GM12878 (cell line): Measurements from ENCODE around the gene MLPH. TPM values are rescaled to one million over a fixed set of nuclear protein-coding genes. Genes with fewer than 3 reads are reported as not detected.

Experiments used
- ATAC-seq: fragments of 200-7000 bp; cut with Tn5 transposase; 3 replicates; pipeline ENCODE4 v1.9.1; 2020; ENCODE audit warnings: mild to moderate bottlenecking, moderate library complexity
- BruUV-seq: library from RNA; stranded (reverse); fragments of 400-500 nt; replicated peaks from 2 replicates; lab custom pipeline; 2021; lab: Mats Ljungman, UMichigan
- CTCF ChIA-PET: fragments of 300-600 bp; sonication (Branson Sonifier 250); formaldehyde crosslinking; extraction: SDS; loops from one replicate; lab custom pipeline; 2021; ENCODE audit warnings: inconsistent platforms; lab: Yijun Ruan, JAX
- POLR2A ChIA-PET: fragments of 350-600 bp; formaldehyde crosslinking; extraction: SDS; loops from one replicate; lab custom pipeline; 2021; ENCODE audit warnings: inconsistent platforms; lab: Charles Lee
- RAD21 ChIA-PET: fragments of 300-600 bp; sonication (Branson Sonifier 250); formaldehyde crosslinking; loops from one replicate; lab custom pipeline; 2023; ENCODE audit warnings: antibody characterized with exemption; ENCODE audit not compliant: unreplicated experiment; lab: Charles Lee
- SMC1A ChIA-PET: fragments of 300-600 bp; sonication (Branson Sonifier 250); formaldehyde crosslinking; loops from one replicate; lab custom pipeline; 2023; ENCODE audit not compliant: unreplicated experiment, uncharacterized antibody; lab: Charles Lee
- DNase-seq: peaks from one replicate; pipeline ENCODE4 v3.0.0-alpha.2; 2011; ENCODE audit warnings: low read depth, low spot score
- FAIRE-seq: peaks from 3 replicates; lab custom pipeline; 2011; peaks lifted over from hg19 to GRCh38; lab: Jason Lieb, UNC
- H2AFZ ChIP-seq: 2 replicates; pipeline ENCODE4 v1.6.0; 2011; ENCODE audit warnings: low read depth, low read length, control low read depth; ENCODE audit not compliant: control insufficient read depth
- H3K27ac ChIP-seq: 2 replicates; pipeline ENCODE4 v1.5.1; 2011; ENCODE audit warnings: control low read depth; ENCODE audit not compliant: control insufficient read depth, insufficient read depth
- H3K27me3 ChIP-seq, 2 experiments: replicated peaks in 1 of 2; 2 replicates each; pipeline versions ENCODE4 v1.6.0 to v1.6.1; 2011; ENCODE audit warnings: low read length in 1 of 2; ENCODE audit not compliant: control insufficient read depth in 2 of 2, insufficient read depth in 2 of 2
- H3K36me3 ChIP-seq, 2 experiments: 2 replicates each; pipeline ENCODE4 v1.5.1; 2011; ENCODE audit warnings: low read length in 1 of 2; ENCODE audit not compliant: control insufficient read depth in 2 of 2, insufficient read depth in 2 of 2
- H3K4me1 ChIP-seq: 2 replicates; pipeline ENCODE4 v1.6.1; 2011; ENCODE audit warnings: mild to moderate bottlenecking, low read length, moderate library complexity, mixed read lengths; ENCODE audit not compliant: control insufficient read depth, insufficient read depth
- H3K4me2 ChIP-seq: 2 replicates; pipeline ENCODE4 v1.6.0; 2011; ENCODE audit warnings: control low read depth; ENCODE audit not compliant: control insufficient read depth, insufficient read depth
- H3K4me3 ChIP-seq: fragments of 200-600 bp; sonication (generic); 2 replicates; pipeline ENCODE4 v1.5.1; 2016
- H3K79me2 ChIP-seq: 2 replicates; pipeline ENCODE4 v1.6.0; 2011; ENCODE audit warnings: low read length; ENCODE audit not compliant: control insufficient read depth, insufficient read depth
- H3K9ac ChIP-seq: 2 replicates; pipeline ENCODE4 v1.8.0; 2011; ENCODE audit warnings: low read length, control low read depth, mixed read lengths; ENCODE audit not compliant: control insufficient read depth, insufficient read depth
- H3K9me3 ChIP-seq: replicated peaks from 3 replicates; pipeline ENCODE4 v1.5.1; 2011; ENCODE audit warnings: mild to moderate bottlenecking, low read length; ENCODE audit not compliant: control insufficient read depth, insufficient read depth
- H4K20me1 ChIP-seq: 2 replicates; pipeline ENCODE4 v1.6.0; 2011; ENCODE audit not compliant: control insufficient read depth, insufficient read depth
- EP300 ChIP-seq, 2 experiments: fragments of 150-350 bp in 1 of 2; IDR thresholded peaks; 2 replicates each; pipeline ENCODE4 v1.6.1; 2011 to 2012; ENCODE audit warnings: low read depth in 2 of 2, low read length in 2 of 2, borderline replicate concordance in 1 of 2, improper control_type of control experiment in 1 of 2, inconsistent platforms in 1 of 2; ENCODE audit not compliant: control insufficient read depth in 1 of 2
- ESRRA ChIP-seq: IDR thresholded peaks from 2 replicates; pipeline ENCODE4 v1.6.1; 2012; ENCODE audit warnings: mild to moderate bottlenecking, low read length, improper control_type of control experiment
- GATAD2B ChIP-seq: fragments of 450-650 bp; conservative IDR thresholded peaks from 2 replicates; pipeline ENCODE4 v1.6.1; 2017; ENCODE audit warnings: low read depth, mild to moderate bottlenecking, moderate library complexity
- MEF2A ChIP-seq: IDR thresholded peaks from 2 replicates; pipeline ENCODE4 v1.6.1; 2011; ENCODE audit warnings: low read depth, mild to moderate bottlenecking, low read length, moderate library complexity; ENCODE audit not compliant: insufficient read depth
- TCF7 ChIP-seq: IDR thresholded peaks from 2 replicates; pipeline ENCODE4 v1.6.1; 2014; ENCODE audit warnings: antibody characterized with exemption, borderline replicate concordance
- ZNF622 ChIP-seq: fragments of 450-650 bp; IDR thresholded peaks from 2 replicates; pipeline ENCODE4 v1.6.1; 2017; ENCODE audit warnings: mild to moderate bottlenecking, inconsistent platforms
- WGBS: methylation state at CpG from one replicate; pipeline ENCODE4 v1.1.6; 2016; ENCODE audit warnings: low lambda C conversion rate; ENCODE audit not compliant: insufficient replicate concordance, insufficient coverage; ENCODE audit errors: missing lambda C conversion rate; 5-methylcytosine and 5-hydroxymethylcytosine counted together
- in situ Hi-C: fragments of 300-500 bp; cut with MboI; formaldehyde crosslinking; loops from 9 replicates; pipeline ENCODE4 v1.14.3; 2018; ENCODE audit warnings: mixed read lengths
- intact Hi-C: fragments of 100-400 bp; cut with micrococcal nuclease; formaldehyde crosslinking; loops from one replicate; pipeline ENCODE4 v1.14.2; 2022; ENCODE audit not compliant: unreplicated experiment
- polyA plus RNA-seq, 11 experiments: library from polyadenylated mRNA; depleted of rRNA in 4 of 11; unstranded in 6 of 11; stranded (reverse) in 5 of 11; fragments of >200 nt; fragmentation: Nextera tagmentation in 4 of 11; fragmentation: Illumina TruSeq in 1 of 11; extraction: Ambion mirVana in 4 of 11; extraction: Trizol in 1 of 11; gene quantifications; 1 replicate in 1 of 11; 2 replicates in 10 of 11; pipeline versions ENCODE4 v1.2.1 to v1.2.3, GENCODE V29; 2011 to 2016; ENCODE audit warnings: inconsistent platforms in 2 of 11, missing spikeins in 2 of 11, low read depth in 1 of 11
- total RNA-seq, 4 experiments: library from RNA; depleted of rRNA in 3 of 4; stranded (reverse); fragments of >200 nt in 3 of 4; fragmentation: Illumina TruSeq in 1 of 4; extraction: Trizol in 1 of 4; gene quantifications; 2 replicates each; pipeline versions ENCODE4 v1.2.1 to v1.2.3, GENCODE V29; 2013 to 2021
- TF ChIP-seq, protein P1 (sequence below): fragments of 450-650 bp; IDR thresholded peaks from 2 replicates; pipeline ENCODE4 v1.6.1; 2016; ENCODE audit warnings: mild to moderate bottlenecking

Gene MLPH
- total and polyA plus RNA-seq, 10 of the 15 experiments (the other 5 are each of a cell fraction or from before 2014, with no cell fraction given): 0.16 to 0.85 TPM; not detected in 8

DNA sequence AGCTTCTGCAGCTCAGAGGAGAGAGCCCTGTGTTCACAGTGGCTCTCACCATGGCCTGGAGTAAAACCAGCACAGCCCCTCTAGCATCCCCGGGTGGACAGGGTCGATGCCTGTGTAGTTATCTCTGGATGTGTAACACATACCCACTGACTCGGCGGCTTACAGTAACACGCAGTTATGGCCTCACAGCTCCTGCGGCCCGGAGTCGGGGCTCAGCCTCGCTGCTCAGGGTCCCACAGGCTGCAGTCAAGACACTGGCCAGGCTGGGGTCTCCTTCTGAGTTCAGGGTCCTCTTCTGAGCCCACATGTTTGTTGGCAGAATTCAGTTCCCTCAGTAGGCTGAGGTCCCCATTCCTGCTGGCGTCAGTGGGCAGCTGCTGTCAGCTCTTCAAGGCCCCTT, 106.0 kb downstream of the MLPH start:
- intact Hi-C loops: no loop called here
- ChIA-PET SMC1A (no interaction called here), CTCF (interaction anchor here (1.3 to 1.5 kb wide), 2 partner anchors 21 to 73 kb away, joined by 4 read pairs; no protein-coding TSS in a partner anchor), POLR2A (no interaction called here), RAD21 (no interaction called here)
- no peaks in the 10 kb centered on the region for H4K20me1 ChIP-seq
- no peak overlapping the region for H3K9ac ChIP-seq
- H3K4me2 ChIP-seq: no peak overlapping the region
- DNase-seq (no peak), ATAC-seq (no peak), FAIRE-seq (no peak)
- TF ChIP-seq MEF2A: no peak
- TF ChIP-seq, protein P1, sequence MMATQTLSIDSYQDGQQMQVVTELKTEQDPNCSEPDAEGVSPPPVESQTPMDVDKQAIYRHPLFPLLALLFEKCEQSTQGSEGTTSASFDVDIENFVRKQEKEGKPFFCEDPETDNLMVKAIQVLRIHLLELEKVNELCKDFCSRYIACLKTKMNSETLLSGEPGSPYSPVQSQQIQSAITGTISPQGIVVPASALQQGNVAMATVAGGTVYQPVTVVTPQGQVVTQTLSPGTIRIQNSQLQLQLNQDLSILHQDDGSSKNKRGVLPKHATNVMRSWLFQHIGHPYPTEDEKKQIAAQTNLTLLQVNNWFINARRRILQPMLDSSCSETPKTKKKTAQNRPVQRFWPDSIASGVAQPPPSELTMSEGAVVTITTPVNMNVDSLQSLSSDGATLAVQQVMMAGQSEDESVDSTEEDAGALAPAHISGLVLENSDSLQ: no peak
- no peak for TF ChIP-seq GATAD2B
- no peak for TF ChIP-seq ZNF622
- TF ChIP-seq EP300 (IDR thresholded peaks at IDR 0.05; ENCODE audit: borderline replicate concordance in 1 of 2, control insufficient read depth in 1 of 2, low read depth in 2 of 2, low read length in 2 of 2): no peak
- TF ChIP-seq TCF7: no peak
- no peak for TF ChIP-seq ESRRA
- no peaks in the 10 kb centered on the region for H3K36me3 ChIP-seq
- H3K27me3 ChIP-seq: no peaks in the 10 kb centered on the region; a peak in 2 of 4 replicates
- no peaks in the 10 kb centered on the region for H3K79me2 ChIP-seq
- H3K9me3 ChIP-seq: no peaks in the 10 kb centered on the region; the same call in 2 of the 3 replicates
- no peak overlapping the region for H2AFZ ChIP-seq
- H3K4me1 ChIP-seq: no peaks in the 10 kb centered on the region
- no TSS peak for BruUV-seq
- in situ Hi-C loops: no loop called here
- H3K4me3 ChIP-seq: no peak overlapping the region
- H3K27ac ChIP-seq: no peak overlapping the region
- WGBS: 72% methylated on average over 10 of the region's 10 CpGs
